ENCODE measurements around the gene ITGA6.

- no peak for TF ChIP-seq REST (IDR thresholded peaks at IDR 0.05; ENCODE audit: borderline replicate concordance)
- no peak for TF ChIP-seq CTCF (IDR thresholded peaks at IDR 0.05; ENCODE audit: poor library complexity, severe bottlenecking)
These were observed 118.2 kb downstream of the ITGA6 start for GRCh38 chr2:172545408-172546075.

All from neural cell (in vitro differentiated cells).